ENCODE data around the gene LZTS3. TPM values are rescaled to one million over a fixed set of nuclear protein-coding genes. Genes with fewer than 3 reads are reported as not detected.

Gene LZTS3
- polyA plus RNA-seq, 2 of the 4 experiments (the other 2 are of a cell fraction), result 3.8 TPM

DNA sequence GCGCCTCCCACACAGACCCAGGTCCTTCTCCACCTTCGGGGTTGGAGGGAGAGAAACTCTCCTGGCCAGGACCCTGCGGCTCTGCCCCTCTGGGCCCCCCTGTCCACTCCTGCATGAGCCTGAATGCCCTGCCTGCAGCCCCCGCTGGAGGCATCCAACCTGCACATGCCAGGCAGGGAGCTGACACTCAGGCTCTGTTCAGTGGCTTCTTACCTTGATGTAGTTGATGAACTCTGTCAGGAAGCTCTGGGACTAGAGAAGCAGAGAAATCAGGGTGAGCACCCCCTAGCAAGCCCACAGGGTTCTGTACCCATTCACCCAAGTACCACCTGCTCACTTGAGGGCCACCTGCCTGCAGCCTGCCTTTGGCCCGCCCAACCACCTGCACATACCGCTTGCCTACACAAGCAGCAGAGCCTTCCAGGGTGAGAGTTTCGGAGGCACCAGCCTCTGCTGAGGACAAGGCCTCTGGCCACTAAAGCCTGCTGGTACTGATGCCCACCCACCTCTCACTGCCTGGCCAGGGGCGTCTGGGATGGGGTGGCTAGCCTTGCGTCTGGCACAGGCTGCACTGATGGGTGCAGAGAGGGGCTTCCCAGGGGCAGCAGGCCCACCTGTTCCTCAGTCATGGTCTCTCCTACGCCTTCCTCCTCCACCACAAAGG, 21.4 kb upstream of the LZTS3 start:
- POLR2A ChIA-PET, result no interaction called here
- CTCF ChIA-PET, result interaction anchor here (1.5 kb wide), 1 partner anchor 23 kb away, joined by 5 read pairs; no protein-coding TSS in a partner anchor
- H3K4me2 ChIP-seq, result no peak overlapping the region
- no peak for ATAC-seq
- no peaks in the 10 kb centered on the region for H3K9me3 ChIP-seq
- TF ChIP-seq, protein P1, sequence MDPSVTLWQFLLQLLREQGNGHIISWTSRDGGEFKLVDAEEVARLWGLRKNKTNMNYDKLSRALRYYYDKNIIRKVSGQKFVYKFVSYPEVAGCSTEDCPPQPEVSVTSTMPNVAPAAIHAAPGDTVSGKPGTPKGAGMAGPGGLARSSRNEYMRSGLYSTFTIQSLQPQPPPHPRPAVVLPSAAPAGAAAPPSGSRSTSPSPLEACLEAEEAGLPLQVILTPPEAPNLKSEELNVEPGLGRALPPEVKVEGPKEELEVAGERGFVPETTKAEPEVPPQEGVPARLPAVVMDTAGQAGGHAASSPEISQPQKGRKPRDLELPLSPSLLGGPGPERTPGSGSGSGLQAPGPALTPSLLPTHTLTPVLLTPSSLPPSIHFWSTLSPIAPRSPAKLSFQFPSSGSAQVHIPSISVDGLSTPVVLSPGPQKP (IDR thresholded peaks at IDR 0.05; ENCODE audit: low read depth, low read length), result no peak
- TF ChIP-seq ZFP36 (IDR thresholded peaks at IDR 0.05; ENCODE audit: borderline replicate concordance, partially characterized antibody) (no peak), EHMT2 (IDR thresholded peaks at IDR 0.05; ENCODE audit: low read depth) (no peak), RAD21 (conservative IDR thresholded peaks at IDR 0.05 in 1 of 2, IDR thresholded peaks at IDR 0.05 in 1 of 2) (no peak), SREBF2 (IDR thresholded peaks at IDR 0.05) (no peak), MYC (IDR thresholded peaks at IDR 0.05; ENCODE audit: borderline replicate concordance, low read length) (no peak), NFE2L2 (conservative IDR thresholded peaks at IDR 0.05; ENCODE audit: low read length) (no peak), HOXA7 (CRISPR knock-in tag; IDR thresholded peaks at IDR 0.05) (no peak)
- H3K4me3 ChIP-seq, result no peak overlapping the region
- FAIRE-seq, result no peak
- 91% methylated on average over 10 of the region's 10 CpGs for WGBS (ENCODE audit: missing lambda C conversion rate)
- H3K27ac ChIP-seq, result no peak overlapping the region
- no peaks in the 10 kb centered on the region for H3K4me1 ChIP-seq
- no peak for DNase-seq (ENCODE audit: low read depth in 1 of 2, low spot score in 1 of 2)

DNA sequence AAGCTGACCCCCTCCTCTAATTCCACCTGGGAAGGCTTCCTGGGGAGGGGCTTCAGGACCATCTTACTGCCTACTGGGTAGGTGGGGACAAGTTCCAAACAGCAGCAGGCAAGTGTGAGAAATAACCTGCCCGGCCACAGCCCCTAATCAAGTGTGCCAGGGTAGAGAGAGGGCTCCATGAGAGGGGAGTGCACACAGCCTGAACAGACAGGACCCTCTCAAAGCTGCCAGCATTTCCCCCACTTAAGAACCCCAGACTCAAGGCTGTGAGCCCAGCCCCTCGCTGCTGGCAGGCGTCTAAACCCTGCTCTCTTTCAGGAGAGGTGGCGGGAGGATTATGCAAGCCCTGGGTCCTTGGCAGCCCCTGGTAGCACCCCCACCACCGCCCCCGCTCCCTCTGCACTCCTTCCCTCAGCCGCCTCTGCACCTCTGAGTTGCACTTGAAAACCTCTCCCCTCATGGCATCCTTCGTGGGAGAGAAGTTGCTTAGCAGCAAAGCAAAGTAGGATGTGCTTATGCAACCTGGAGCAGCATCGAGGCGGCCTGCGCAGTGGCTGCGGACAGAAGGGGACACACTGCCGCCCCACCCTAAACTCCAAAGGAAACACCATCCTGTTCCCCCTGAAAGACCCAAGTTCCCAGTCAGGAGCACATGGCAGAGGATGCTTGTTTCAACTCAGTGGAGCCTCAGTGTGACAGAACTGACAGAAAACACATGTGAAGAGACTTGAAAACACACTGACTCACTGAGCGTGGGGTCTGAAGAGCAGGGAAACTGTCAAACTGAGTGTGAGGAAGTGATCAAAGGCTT, 20.7 kb upstream of the LZTS3 start:
- WGBS (ENCODE audit: missing lambda C conversion rate), result 95% methylated on average over 14 of the region's 14 CpGs
- ChIA-PET CTCF (interaction anchor here (0.7 to 1.0 kb wide), 2 partner anchors 9 to 14 kb away, joined by 3 read pairs; no protein-coding TSS in a partner anchor), POLR2A (no interaction called here)
- no peak for DNase-seq (ENCODE audit: low read depth in 1 of 2, low spot score in 1 of 2)
- H3K4me2 ChIP-seq, result no peak overlapping the region
- TF ChIP-seq, protein P2, sequence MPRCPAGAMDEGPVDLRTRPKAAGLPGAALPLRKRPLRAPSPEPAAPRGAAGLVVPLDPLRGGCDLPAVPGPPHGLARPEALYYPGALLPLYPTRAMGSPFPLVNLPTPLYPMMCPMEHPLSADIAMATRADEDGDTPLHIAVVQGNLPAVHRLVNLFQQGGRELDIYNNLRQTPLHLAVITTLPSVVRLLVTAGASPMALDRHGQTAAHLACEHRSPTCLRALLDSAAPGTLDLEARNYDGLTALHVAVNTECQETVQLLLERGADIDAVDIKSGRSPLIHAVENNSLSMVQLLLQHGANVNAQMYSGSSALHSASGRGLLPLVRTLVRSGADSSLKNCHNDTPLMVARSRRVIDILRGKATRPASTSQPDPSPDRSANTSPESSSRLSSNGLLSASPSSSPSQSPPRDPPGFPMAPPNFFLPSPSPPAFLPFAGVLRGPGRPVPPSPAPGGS (IDR thresholded peaks at IDR 0.05), result no peak
- H3K27ac ChIP-seq, result no peak overlapping the region
- FAIRE-seq, result no peak
- no peak for ATAC-seq
- no peaks in the 10 kb centered on the region for H3K9me3 ChIP-seq
- H3K4me3 ChIP-seq, result no peak overlapping the region
- no peaks in the 10 kb centered on the region for H3K4me1 ChIP-seq

DNA sequence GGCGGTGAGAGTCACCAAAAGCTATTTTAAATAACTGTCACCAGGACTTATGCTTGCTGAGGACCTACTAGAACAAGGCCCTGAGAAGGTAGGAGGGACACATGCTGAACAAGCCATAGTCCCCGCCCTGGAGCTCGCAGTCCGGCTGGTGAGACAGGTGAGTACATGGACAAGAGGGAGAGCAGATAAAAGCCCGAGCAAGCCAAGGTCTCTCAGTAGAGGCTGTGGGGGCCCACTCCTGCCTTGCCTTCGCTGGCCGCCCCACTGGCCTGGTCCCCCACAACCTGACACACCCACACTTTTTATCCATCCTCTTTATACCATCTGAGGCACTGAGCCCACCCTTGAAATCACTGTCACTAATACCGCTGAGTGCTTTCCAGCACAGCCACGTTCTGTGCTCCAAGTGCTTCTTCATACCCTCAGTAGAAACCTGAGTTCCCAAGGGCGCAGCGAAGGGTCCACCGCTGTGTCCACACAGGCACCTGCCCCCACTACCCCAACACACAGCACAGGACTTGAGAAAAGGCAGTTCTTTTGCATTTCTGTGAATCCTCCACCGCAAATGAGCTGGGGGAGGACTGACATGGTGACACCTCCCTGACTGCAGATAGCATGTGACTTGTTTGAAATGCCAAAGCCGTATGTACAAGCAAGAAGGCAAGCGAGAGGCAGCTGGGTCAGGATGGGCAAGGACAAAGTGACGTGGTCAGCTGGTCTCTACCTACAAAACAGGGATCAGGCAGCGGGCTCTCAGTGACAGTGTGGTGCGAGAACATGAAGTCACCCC, 19.1 kb upstream of the LZTS3 start:
- FAIRE-seq (no peak), ATAC-seq (no peak), DNase-seq (ENCODE audit: low read depth in 1 of 2, low spot score in 1 of 2) (no peak)
- Histone ChIP-seq H3K4me3 (no peak overlapping the region), H3K27ac (no peak overlapping the region), H3K9me3 (no peaks in the 10 kb centered on the region), H3K4me1 (no peaks in the 10 kb centered on the region), H3K4me2 (no peak overlapping the region)
- CTCF ChIA-PET, result interaction anchor here (1.0 to 1.9 kb wide), 5 partner anchors 8 to 27 kb away, joined by 3 to 6 read pairs (median 3); no protein-coding TSS in a partner anchor
- POLR2A ChIA-PET, result no interaction called here
- WGBS (ENCODE audit: missing lambda C conversion rate), result 93% methylated on average over 18 of the region's 18 CpGs
- TF ChIP-seq CBX2 (IDR thresholded peaks at IDR 0.05; ENCODE audit: borderline replicate concordance, low read depth) (no peak), POLR2A (IDR thresholded peaks at IDR 0.05; ENCODE audit: low read length) (no peak), HDAC2 (IDR thresholded peaks at IDR 0.05) (no peak), FOXS1 (CRISPR knock-in tag; IDR thresholded peaks at IDR 0.05) (no peak), RNF2 (IDR thresholded peaks at IDR 0.05; ENCODE audit: borderline replicate concordance, low read depth) (no peak), EHMT2 (IDR thresholded peaks at IDR 0.05; ENCODE audit: low read depth) (no peak), KDM5A (IDR thresholded peaks at IDR 0.05) (no peak), ZC3H11A (IDR thresholded peaks at IDR 0.05) (no peak), MYC (IDR thresholded peaks at IDR 0.05; ENCODE audit: borderline replicate concordance, low read length) (no peak)
- TF ChIP-seq, protein P2 (IDR thresholded peaks at IDR 0.05), result no peak
- TF ChIP-seq, protein P3, sequence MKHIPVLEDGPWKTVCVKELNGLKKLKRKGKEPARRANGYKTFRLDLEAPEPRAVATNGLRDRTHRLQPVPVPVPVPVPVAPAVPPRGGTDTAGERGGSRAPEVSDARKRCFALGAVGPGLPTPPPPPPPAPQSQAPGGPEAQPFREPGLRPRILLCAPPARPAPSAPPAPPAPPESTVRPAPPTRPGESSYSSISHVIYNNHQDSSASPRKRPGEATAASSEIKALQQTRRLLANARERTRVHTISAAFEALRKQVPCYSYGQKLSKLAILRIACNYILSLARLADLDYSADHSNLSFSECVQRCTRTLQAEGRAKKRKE (CRISPR knock-in tag; IDR thresholded peaks at IDR 0.05; ENCODE audit: low read depth), result no peak
- TF ChIP-seq, protein P4, sequence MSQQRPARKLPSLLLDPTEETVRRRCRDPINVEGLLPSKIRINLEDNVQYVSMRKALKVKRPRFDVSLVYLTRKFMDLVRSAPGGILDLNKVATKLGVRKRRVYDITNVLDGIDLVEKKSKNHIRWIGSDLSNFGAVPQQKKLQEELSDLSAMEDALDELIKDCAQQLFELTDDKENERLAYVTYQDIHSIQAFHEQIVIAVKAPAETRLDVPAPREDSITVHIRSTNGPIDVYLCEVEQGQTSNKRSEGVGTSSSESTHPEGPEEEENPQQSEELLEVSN (IDR thresholded peaks at IDR 0.05; ENCODE audit: borderline replicate concordance, low read depth), result no peak
- TF ChIP-seq, protein P5, sequence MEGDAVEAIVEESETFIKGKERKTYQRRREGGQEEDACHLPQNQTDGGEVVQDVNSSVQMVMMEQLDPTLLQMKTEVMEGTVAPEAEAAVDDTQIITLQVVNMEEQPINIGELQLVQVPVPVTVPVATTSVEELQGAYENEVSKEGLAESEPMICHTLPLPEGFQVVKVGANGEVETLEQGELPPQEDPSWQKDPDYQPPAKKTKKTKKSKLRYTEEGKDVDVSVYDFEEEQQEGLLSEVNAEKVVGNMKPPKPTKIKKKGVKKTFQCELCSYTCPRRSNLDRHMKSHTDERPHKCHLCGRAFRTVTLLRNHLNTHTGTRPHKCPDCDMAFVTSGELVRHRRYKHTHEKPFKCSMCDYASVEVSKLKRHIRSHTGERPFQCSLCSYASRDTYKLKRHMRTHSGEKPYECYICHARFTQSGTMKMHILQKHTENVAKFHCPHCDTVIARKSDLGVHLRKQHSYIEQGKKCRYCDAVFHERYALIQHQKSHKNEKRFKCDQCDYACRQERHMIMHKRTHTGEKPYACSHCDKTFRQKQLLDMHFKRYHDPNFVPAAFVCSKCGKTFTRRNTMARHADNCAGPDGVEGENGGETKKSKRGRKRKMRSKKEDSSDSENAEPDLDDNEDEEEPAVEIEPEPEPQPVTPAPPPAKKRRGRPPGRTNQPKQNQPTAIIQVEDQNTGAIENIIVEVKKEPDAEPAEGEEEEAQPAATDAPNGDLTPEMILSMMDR (IDR thresholded peaks at IDR 0.05), result no peak

All from A549 (cell line).